ENCODE results near the gene NTRK2. TPM values are rescaled to one million over a fixed set of nuclear protein-coding genes. Genes with fewer than 3 reads are reported as not detected.

Gene NTRK2
- total RNA-seq, 1 donor from 2014 or later = 4.6 TPM

DNA sequence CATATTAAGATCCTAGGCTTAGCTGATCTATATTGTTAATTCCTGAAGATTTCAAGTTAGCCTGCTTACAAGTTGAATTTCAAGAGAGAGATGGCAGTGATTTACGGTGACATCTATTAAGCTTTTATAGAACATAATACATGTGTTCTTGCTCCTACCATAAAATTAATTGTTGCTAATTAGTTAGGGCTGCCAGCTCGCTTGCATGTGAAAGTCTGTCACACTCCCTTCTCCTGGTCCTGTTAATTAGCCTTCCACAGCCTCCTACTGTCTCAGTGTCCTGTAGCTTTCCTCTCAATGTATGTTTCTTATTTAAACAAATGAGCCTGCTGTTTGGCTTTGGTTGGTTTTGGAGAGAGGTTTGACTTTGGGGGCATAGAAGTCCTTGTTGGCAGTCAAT, 247.2 kb downstream of the NTRK2 start:
- no peak overlapping the region for H3K4me3 ChIP-seq (ENCODE audit: insufficient read depth, low read depth, low read length)
- FAIRE-seq = no peak

DNA sequence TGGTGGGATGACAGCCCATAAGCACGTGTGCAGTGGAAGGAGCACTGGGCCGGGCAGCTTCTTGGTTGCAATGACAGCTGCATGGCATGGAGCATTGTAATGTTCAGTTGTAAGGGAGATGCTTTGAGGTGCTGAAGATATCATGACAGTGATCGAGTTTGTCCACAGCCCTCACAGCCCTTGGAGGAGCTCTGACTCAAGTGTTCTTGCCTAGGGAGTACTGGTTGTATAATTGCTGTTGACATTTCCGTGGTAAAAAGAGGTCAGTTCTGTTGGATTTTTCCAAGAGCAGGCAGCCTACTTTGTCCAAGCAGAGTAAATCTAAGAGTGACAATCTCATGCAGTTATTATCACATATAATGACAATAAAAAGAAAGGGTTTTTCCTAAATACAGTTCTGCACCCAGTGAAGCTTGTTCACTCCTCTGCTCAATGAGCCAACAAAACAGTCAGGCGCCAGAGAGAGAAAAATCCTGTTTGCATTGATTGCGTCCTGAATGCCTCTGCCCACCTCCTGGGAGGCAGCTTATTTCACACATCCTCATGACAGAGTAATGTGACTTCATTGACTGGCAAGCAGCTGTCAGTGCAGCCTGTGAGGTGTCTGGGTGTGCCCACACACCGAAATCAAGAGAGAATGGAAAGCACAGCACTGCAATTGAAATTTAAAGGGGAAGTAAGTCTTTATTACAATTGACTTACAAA, 248.0 kb downstream of the NTRK2 start:
- no peak overlapping the region for H3K4me2 ChIP-seq (ENCODE audit: low read length)
- Mint-ChIP-seq H3K9me3 (ENCODE audit: unreplicated experiment) (no peaks in the 10 kb centered on the region), H3K27ac (ENCODE audit: unreplicated experiment) (no peak overlapping the region), H3K36me3 (ENCODE audit: low read depth, unreplicated experiment) (no peaks in the 10 kb centered on the region), H3K27me3 (ENCODE audit: low read depth, unreplicated experiment) (peaks cover 13% of the 10 kb centered on the region), H3K4me3 (ENCODE audit: unreplicated experiment) (no peak overlapping the region), H3K4me1 (ENCODE audit: low read depth, unreplicated experiment) (no peaks in the 10 kb centered on the region)
- H3K4me1 ChIP-seq (ENCODE audit: insufficient read depth, low read length) = no peaks in the 10 kb centered on the region
- no peak overlapping the region for H3K9ac ChIP-seq (ENCODE audit: low read length)
- H3K9me3 ChIP-seq (ENCODE audit: insufficient read depth, low read depth, low read length) = no peaks in the 10 kb centered on the region
- no peaks in the 10 kb centered on the region for H3K36me3 ChIP-seq (ENCODE audit: insufficient read depth, low read length)
- H3K79me2 ChIP-seq (ENCODE audit: insufficient read depth, low read length) = no peaks in the 10 kb centered on the region
- H3K4me3 ChIP-seq (ENCODE audit: insufficient read depth, low read depth, low read length) = no peak overlapping the region
- no peak overlapping the region for H3K27ac ChIP-seq (ENCODE audit: low read depth, low read length)
- FAIRE-seq = no peak
- H4K20me1 ChIP-seq (ENCODE audit: insufficient read depth, low read length) = no peaks in the 10 kb centered on the region
- H3K27me3 ChIP-seq (ENCODE audit: insufficient read depth, low read length) = no peaks in the 10 kb centered on the region
- no peak for TF ChIP-seq EZH2 (IDR thresholded peaks at IDR 0.05; ENCODE audit: insufficient read depth, low read length)
- TF ChIP-seq, protein P1, sequence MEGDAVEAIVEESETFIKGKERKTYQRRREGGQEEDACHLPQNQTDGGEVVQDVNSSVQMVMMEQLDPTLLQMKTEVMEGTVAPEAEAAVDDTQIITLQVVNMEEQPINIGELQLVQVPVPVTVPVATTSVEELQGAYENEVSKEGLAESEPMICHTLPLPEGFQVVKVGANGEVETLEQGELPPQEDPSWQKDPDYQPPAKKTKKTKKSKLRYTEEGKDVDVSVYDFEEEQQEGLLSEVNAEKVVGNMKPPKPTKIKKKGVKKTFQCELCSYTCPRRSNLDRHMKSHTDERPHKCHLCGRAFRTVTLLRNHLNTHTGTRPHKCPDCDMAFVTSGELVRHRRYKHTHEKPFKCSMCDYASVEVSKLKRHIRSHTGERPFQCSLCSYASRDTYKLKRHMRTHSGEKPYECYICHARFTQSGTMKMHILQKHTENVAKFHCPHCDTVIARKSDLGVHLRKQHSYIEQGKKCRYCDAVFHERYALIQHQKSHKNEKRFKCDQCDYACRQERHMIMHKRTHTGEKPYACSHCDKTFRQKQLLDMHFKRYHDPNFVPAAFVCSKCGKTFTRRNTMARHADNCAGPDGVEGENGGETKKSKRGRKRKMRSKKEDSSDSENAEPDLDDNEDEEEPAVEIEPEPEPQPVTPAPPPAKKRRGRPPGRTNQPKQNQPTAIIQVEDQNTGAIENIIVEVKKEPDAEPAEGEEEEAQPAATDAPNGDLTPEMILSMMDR (IDR thresholded peaks at IDR 0.05; ENCODE audit: insufficient read depth, low read depth, low read length) = no peak
- H2AFZ ChIP-seq (ENCODE audit: low read depth, low read length) = no peak overlapping the region
- DNase-seq (ENCODE audit: low read depth) = no peak

More for the DNA sequence above, 247.2 kb downstream of the NTRK2 start:
- Histone ChIP-seq H2AFZ (ENCODE audit: low read depth, low read length) (no peak overlapping the region), H3K9ac (ENCODE audit: low read length) (no peak overlapping the region), H3K4me2 (ENCODE audit: low read length) (no peak overlapping the region), H3K4me1 (ENCODE audit: insufficient read depth, low read length) (no peaks in the 10 kb centered on the region), H3K27ac (ENCODE audit: low read depth, low read length) (no peak overlapping the region), H4K20me1 (ENCODE audit: insufficient read depth, low read length) (no peaks in the 10 kb centered on the region), H3K9me3 (ENCODE audit: insufficient read depth, low read depth, low read length) (no peaks in the 10 kb centered on the region), H3K36me3 (ENCODE audit: insufficient read depth, low read length) (no peaks in the 10 kb centered on the region), H3K79me2 (ENCODE audit: insufficient read depth, low read length) (no peaks in the 10 kb centered on the region), H3K27me3 (ENCODE audit: insufficient read depth, low read length) (no peaks in the 10 kb centered on the region)
- H3K36me3 Mint-ChIP-seq (ENCODE audit: low read depth, unreplicated experiment) = no peaks in the 10 kb centered on the region
- TF ChIP-seq, protein P1 (IDR thresholded peaks at IDR 0.05; ENCODE audit: insufficient read depth, low read depth, low read length) = no peak
- no peak for TF ChIP-seq EZH2 (IDR thresholded peaks at IDR 0.05; ENCODE audit: insufficient read depth, low read length)
- no peak for DNase-seq (ENCODE audit: low read depth)
- H3K9me3 Mint-ChIP-seq (ENCODE audit: unreplicated experiment) = no peaks in the 10 kb centered on the region
- H3K27me3 Mint-ChIP-seq (ENCODE audit: low read depth, unreplicated experiment) = peaks cover 13% of the 10 kb centered on the region
- H3K4me1 Mint-ChIP-seq (ENCODE audit: low read depth, unreplicated experiment) = no peaks in the 10 kb centered on the region
- H3K27ac Mint-ChIP-seq (ENCODE audit: unreplicated experiment) = no peak overlapping the region
- H3K4me3 Mint-ChIP-seq (ENCODE audit: unreplicated experiment) = no peak overlapping the region

DNA sequence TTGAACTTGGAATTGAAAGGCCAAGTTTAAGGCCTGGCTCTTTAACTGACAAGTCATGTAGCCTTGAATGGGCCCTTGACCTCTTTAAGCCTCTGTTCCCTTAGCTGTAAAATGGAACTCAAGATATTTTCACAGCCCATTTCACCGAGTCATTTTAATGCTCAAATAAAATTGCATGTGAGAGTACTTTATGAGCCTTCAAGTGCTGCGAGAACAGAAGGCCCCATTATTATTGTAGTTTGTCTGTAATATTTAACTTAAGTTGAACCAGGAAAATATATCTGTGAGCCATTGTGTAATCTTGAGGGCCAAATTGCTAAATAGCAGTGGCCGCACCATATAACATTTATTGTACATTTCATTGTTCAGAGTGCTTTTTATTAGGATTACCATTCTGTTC, 249.9 kb downstream of the NTRK2 start:
- H3K27ac ChIP-seq (ENCODE audit: low read depth, low read length) = no peak overlapping the region
- H3K79me2 ChIP-seq (ENCODE audit: insufficient read depth, low read length) = no peaks in the 10 kb centered on the region
- H4K20me1 ChIP-seq (ENCODE audit: insufficient read depth, low read length) = no peaks in the 10 kb centered on the region
- no peaks in the 10 kb centered on the region for H3K9me3 Mint-ChIP-seq (ENCODE audit: unreplicated experiment)
- H3K4me3 Mint-ChIP-seq (ENCODE audit: unreplicated experiment) = no peak overlapping the region
- H3K9ac ChIP-seq (ENCODE audit: low read length) = no peak overlapping the region
- TF ChIP-seq EZH2 (IDR thresholded peaks at IDR 0.05; ENCODE audit: insufficient read depth, low read length) = no peak
- TF ChIP-seq, protein P1 (IDR thresholded peaks at IDR 0.05; ENCODE audit: insufficient read depth, low read depth, low read length) = no peak
- no peak overlapping the region for H3K4me2 ChIP-seq (ENCODE audit: low read length)
- H3K4me3 ChIP-seq (ENCODE audit: insufficient read depth, low read depth, low read length) = no peak overlapping the region
- no peaks in the 10 kb centered on the region for H3K36me3 ChIP-seq (ENCODE audit: insufficient read depth, low read length)
- no peaks in the 10 kb centered on the region for H3K27me3 ChIP-seq (ENCODE audit: insufficient read depth, low read length)
- no peaks in the 10 kb centered on the region for H3K9me3 ChIP-seq (ENCODE audit: insufficient read depth, low read depth, low read length)
- H2AFZ ChIP-seq (ENCODE audit: low read depth, low read length) = no peak overlapping the region
- no peaks in the 10 kb centered on the region for H3K4me1 ChIP-seq (ENCODE audit: insufficient read depth, low read length)
- no peak for FAIRE-seq
- peaks cover 17% of the 10 kb centered on the region for H3K27me3 Mint-ChIP-seq (ENCODE audit: low read depth, unreplicated experiment)
- no peak for DNase-seq (ENCODE audit: low read depth)
- no peaks in the 10 kb centered on the region for H3K36me3 Mint-ChIP-seq (ENCODE audit: low read depth, unreplicated experiment)
- no peak overlapping the region for H3K27ac Mint-ChIP-seq (ENCODE audit: unreplicated experiment)
- H3K4me1 Mint-ChIP-seq (ENCODE audit: low read depth, unreplicated experiment) = no peaks in the 10 kb centered on the region
